ENCODE data around the gene MAP2.

The MAP2 gene

GRCh38 chr2:209637293-209637692 is 213.4 kb downstream of the MAP2 start:
- in situ Hi-C loops (cut with MboI; ENCODE audit: low sequenced_read_pairs), result no loop called here

GRCh38 chr2:209638346-209638745 is 214.5 kb downstream of the MAP2 start:
- in situ Hi-C loops (cut with MboI; ENCODE audit: low sequenced_read_pairs), result no loop called here

GRCh38 chr2:209640358-209640757 is 216.5 kb downstream of the MAP2 start:
- in situ Hi-C loops (cut with MboI; ENCODE audit: low sequenced_read_pairs), result no loop called here

- in situ Hi-C loops (cut with MboI; ENCODE audit: low sequenced_read_pairs), result no loop called here
Observed at GRCh38 chr2:209642146-209642820, 218.4 kb downstream of the MAP2 start.

GRCh38 chr2:209644842-209645241 is 221.0 kb downstream of the MAP2 start:
- in situ Hi-C loops (cut with MboI; ENCODE audit: low sequenced_read_pairs), result no loop called here

- in situ Hi-C loops (cut with MboI; ENCODE audit: low sequenced_read_pairs), result no loop called here
Observed at GRCh38 chr2:209648714-209649113, 224.9 kb downstream of the MAP2 start.

- in situ Hi-C loops (cut with MboI; ENCODE audit: low sequenced_read_pairs), result no loop called here
Observed at GRCh38 chr2:209653134-209653533, 229.3 kb downstream of the MAP2 start.

GRCh38 chr2:209661286-209661894 is 237.5 kb downstream of the MAP2 start:
- in situ Hi-C loops (cut with MboI; ENCODE audit: low sequenced_read_pairs), result no loop called here

GRCh38 chr2:209662021-209662420 is 238.2 kb downstream of the MAP2 start:
- in situ Hi-C loops (cut with MboI; ENCODE audit: low sequenced_read_pairs), result no loop called here

- in situ Hi-C loops (cut with MboI; ENCODE audit: low sequenced_read_pairs), result no loop called here
Observed at GRCh38 chr2:209663139-209663538, 239.3 kb downstream of the MAP2 start.

GRCh38 chr2:209663656-209664055 is 239.8 kb downstream of the MAP2 start:
- in situ Hi-C loops (cut with MboI; ENCODE audit: low sequenced_read_pairs), result no loop called here

- in situ Hi-C loops (cut with MboI; ENCODE audit: low sequenced_read_pairs), result no loop called here
Observed at GRCh38 chr2:209666296-209666695, 242.4 kb downstream of the MAP2 start.

GRCh38 chr2:209671020-209671680 is 247.3 kb downstream of the MAP2 start:
- in situ Hi-C loops (cut with MboI; ENCODE audit: low sequenced_read_pairs), result no loop called here

- in situ Hi-C loops (cut with MboI; ENCODE audit: low sequenced_read_pairs), result no loop called here
Observed at GRCh38 chr2:209673811-209674210, 250.0 kb downstream of the MAP2 start.

GRCh38 chr2:209680596-209680995 is 256.7 kb downstream of the MAP2 start:
- in situ Hi-C loops (cut with MboI; ENCODE audit: low sequenced_read_pairs), result no loop called here

- in situ Hi-C loops (cut with MboI; ENCODE audit: low sequenced_read_pairs), result no loop called here
Observed at GRCh38 chr2:209681201-209681735, 257.4 kb downstream of the MAP2 start.

GRCh38 chr2:209682646-209683045 is 258.8 kb downstream of the MAP2 start:
- in situ Hi-C loops (cut with MboI; ENCODE audit: low sequenced_read_pairs), result no loop called here

- in situ Hi-C loops (cut with MboI; ENCODE audit: low sequenced_read_pairs), result no loop called here
Observed at GRCh38 chr2:209685340-209685739, 261.5 kb downstream of the MAP2 start.

- in situ Hi-C loops (cut with MboI; ENCODE audit: low sequenced_read_pairs), result no loop called here
Observed at GRCh38 chr2:209685963-209686362, 262.1 kb downstream of the MAP2 start.

GRCh38 chr2:209686448-209686847 is 262.6 kb downstream of the MAP2 start:
- in situ Hi-C loops (cut with MboI; ENCODE audit: low sequenced_read_pairs), result no loop called here

- in situ Hi-C loops (cut with MboI; ENCODE audit: low sequenced_read_pairs), result no loop called here
Observed at GRCh38 chr2:209687323-209687969, 263.6 kb downstream of the MAP2 start.
